Tibial nerve (tissue), 4 donors: ENCODE results near the gene UNC93A.

Experiments used
- EP300 ChIP-seq, 2 donors: sonication (generic); formaldehyde crosslinking; IDR thresholded peaks; one replicate each; pipeline ENCODE4 v1.6.1; 2017; ENCODE audit warnings: antibody characterized with exemption in 2 of 2, mild to moderate bottlenecking in 1 of 2
- POLR2A ChIP-seq, 2 donors: fragments of 450-650 bp; IDR thresholded peaks; one replicate each; pipeline ENCODE4 v1.6.1; 2017; ENCODE audit warnings: antibody characterized with exemption in 2 of 2, mild to moderate bottlenecking in 2 of 2, moderate library complexity in 2 of 2
- TF ChIP-seq, protein P1 (sequence below), 5 experiments: fragments of 200-600 bp in 3 of 5; fragments of 450-650 bp in 2 of 5; sonication (generic) in 3 of 5; IDR thresholded peaks; one replicate each; pipeline ENCODE4 v1.5.1; 2016 to 2019; ENCODE audit warnings: antibody characterized with exemption in 5 of 5, mild to moderate bottlenecking in 3 of 5, moderate library complexity in 2 of 5

DNA sequence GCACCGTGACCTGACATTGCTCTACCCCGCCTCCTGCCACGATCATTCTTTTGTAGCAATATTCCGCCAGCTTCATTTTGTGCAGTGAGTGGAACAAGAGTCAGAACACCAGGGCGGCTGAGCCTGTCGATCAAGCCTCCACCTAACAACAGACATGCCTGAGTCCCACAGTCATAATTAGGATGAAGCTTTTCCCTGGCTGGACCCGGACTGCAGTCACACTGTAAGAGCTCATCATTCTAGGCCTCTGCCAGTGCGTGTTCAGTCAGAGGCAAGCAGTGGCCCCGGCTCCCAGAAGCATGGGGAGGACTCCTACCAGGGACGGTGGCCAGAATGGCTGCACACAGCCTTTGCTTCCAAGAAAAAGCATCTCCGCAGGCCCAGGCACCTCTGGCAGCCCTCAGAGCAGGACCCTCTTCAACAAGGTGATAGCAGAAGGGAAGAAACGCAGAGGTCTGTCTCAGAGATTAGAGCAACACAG, 23.2 kb upstream of the UNC93A start:
- TF ChIP-seq, protein P1, sequence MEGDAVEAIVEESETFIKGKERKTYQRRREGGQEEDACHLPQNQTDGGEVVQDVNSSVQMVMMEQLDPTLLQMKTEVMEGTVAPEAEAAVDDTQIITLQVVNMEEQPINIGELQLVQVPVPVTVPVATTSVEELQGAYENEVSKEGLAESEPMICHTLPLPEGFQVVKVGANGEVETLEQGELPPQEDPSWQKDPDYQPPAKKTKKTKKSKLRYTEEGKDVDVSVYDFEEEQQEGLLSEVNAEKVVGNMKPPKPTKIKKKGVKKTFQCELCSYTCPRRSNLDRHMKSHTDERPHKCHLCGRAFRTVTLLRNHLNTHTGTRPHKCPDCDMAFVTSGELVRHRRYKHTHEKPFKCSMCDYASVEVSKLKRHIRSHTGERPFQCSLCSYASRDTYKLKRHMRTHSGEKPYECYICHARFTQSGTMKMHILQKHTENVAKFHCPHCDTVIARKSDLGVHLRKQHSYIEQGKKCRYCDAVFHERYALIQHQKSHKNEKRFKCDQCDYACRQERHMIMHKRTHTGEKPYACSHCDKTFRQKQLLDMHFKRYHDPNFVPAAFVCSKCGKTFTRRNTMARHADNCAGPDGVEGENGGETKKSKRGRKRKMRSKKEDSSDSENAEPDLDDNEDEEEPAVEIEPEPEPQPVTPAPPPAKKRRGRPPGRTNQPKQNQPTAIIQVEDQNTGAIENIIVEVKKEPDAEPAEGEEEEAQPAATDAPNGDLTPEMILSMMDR (IDR thresholded peaks at IDR 0.05), result no peak
- TF ChIP-seq POLR2A (IDR thresholded peaks at IDR 0.05), result no peak
- TF ChIP-seq EP300 (IDR thresholded peaks at IDR 0.05), result no peak
